Globus pallidus (tissue), 1 donor: Measurements from ENCODE around the gene TRPV4.

Experiments used
- DNase-seq: peaks from one replicate; pipeline ENCODE4 v3.0.0-alpha.2; 2015; ENCODE audit warnings: low spot score

Gene TRPV4

DNA sequence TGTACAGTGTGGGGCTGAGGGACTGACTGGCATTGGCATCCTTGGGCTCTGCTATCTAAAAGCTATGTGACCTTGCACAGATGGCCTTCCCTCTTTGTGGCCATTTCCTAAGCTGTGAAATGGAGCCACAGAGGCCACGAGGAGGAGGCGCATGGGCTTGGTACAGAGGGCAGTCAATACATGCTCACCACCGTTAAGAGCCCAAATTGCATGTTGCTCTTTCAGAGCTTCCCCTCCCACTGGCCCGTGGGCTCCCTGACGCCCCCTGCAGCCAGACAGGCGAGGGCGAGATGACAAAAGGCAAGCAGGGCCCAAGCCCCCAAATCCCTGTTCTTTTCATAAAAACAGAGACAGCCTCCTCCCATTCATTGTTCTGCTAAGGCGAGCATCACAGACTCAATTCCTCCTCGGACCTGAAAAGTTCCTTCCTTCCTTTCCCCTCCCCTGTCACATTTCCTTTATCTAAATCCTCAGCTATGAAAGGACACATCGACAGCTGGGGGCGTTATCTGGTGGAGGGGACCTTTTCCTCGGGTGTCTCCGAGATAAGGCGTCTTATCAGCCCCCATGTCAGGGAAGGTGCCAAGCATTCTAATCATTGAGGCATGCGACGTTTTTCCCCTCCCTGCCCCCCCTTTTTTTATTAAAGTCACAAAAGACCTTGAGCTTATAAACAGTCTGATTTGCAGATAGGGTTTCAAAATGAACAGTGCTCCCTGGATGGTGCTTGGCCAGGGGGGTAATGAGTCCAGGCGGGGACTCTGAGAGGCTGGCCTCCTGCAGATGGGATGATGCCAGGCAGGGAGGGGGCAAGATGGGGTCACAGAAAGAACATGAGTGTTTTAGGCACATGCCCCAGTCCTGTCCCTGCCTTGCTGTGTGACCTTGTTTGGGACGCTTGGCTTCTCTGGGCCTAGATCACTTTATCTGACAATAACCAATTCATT, 93.2 kb downstream of the TRPV4 start:
- DNase-seq: no peak

DNA sequence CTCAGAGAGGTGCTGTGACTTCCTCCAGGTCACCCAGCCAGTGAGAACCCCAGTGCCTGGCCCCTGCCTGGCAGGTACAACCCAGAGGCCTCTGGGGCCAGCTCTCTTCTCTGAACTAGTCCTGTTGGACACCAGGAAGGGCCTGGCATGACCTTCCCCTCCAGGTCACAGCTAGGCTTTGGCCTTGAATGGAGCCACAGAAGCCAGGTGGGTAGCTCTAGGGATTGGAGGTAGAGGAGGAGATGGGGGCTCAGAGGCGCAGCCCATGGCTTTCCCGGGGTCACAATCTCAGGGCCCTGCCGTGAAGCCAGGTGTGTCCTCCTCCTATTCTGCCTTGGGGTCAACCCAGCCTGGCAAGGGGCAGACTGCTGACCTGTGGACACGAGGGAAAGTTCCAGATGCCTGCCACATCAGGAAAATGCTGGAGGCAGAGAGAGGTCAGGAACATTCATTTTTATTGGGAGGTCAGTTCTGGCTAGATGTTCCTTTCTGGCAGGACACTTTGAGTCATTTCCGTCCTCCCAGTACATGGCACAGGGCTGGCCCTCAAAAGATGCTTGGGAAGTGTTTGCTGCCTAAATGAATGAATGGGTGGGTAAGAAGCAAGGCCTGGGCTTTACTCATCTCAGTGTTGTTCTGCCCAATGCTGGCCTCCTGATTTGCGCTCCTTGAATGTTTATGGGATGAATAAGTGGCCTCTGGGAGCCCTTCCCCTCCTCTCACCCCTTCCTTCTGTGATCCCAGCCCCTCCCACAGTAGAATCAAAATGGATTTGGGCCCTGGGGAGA, 94.1 kb downstream of the TRPV4 start:
- no peak for DNase-seq

DNA sequence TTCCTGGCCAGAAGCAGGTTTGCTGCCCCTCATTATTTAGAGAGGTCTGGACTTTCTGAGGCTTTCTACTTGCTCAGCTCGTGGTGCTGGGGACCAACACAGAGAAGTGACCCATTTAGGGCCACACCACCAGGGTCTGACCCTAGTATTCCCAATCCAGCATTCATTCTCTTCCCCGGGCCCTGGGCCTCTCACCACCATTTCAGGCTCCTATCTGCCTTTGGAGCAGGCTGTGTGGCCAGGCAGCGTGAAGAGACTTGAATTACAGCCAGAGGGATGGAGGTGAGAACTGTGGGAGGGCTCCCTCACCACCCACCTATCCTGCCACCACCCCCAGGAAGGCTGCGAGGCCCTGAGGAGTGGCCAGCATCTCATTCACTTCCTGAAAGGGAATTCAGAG, 95.0 kb downstream of the TRPV4 start:
- DNase-seq: no peak

DNA sequence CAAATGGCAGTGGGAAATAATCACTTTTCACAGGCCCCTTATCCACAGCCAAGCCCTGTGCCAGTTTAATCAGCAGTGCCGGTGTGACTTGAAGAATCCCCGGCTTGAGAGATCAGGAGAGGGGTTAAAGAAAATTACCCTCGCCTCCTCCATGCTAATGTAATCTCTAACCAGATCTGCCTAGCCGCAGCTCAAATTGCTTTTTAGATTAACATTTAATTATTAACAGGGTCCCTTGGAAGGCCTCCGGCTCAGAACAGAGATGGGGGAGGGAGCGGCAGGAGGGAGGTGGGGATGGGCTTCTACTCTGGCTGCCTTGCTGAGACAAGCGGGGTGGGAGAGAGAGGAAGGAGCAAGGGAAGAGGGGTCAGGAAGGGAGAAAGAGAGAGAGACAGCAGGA, 95.6 kb downstream of the TRPV4 start:
- no peak for DNase-seq

DNA sequence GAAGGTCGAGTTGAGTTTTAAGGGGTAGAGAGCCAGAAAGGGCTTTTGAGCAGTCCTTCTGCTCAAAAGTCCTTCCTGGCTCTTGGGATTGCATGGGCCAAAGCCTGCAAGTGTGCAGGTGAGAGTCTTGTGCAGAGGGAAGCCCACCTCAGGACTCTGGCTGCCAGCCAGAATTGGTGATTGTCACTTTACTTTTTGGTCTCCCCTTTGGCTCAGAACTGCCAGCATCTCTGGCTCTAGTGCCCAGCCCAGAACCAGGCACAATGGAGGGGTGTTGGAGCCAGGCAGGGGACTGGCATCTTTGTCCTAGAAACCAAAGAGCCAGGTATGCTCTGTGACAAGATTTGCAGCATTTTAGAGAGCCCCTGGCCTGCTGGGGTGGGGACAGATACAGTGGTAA, 96.1 kb downstream of the TRPV4 start:
- DNase-seq: no peak

DNA sequence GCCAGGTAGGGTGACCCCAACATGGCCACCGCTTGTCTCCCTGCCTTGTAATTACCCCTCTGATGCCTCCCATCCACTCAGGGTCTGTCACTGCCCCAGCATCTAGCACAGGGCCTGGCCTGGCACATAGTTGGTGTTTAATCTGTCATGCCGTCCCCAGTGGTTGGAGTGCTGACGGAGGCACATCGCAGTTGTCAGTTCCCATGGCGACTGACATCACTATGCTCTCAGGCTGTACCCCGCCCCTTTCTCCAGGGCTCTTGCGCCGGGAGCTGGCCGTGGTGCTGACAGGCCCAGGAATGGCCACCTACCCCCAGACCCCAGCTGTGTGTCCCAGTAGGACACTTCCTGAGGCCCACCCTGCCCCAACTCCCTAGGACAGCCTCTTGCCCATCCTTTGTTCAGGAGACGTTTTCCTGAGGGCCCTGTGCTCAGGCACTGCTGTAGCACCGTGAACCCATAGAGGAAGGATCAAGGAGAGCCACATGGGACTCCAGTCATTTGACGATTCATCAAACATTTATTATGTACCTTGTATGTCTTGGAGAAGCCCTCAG, 96.6 kb downstream of the TRPV4 start:
- no peak for DNase-seq

DNA sequence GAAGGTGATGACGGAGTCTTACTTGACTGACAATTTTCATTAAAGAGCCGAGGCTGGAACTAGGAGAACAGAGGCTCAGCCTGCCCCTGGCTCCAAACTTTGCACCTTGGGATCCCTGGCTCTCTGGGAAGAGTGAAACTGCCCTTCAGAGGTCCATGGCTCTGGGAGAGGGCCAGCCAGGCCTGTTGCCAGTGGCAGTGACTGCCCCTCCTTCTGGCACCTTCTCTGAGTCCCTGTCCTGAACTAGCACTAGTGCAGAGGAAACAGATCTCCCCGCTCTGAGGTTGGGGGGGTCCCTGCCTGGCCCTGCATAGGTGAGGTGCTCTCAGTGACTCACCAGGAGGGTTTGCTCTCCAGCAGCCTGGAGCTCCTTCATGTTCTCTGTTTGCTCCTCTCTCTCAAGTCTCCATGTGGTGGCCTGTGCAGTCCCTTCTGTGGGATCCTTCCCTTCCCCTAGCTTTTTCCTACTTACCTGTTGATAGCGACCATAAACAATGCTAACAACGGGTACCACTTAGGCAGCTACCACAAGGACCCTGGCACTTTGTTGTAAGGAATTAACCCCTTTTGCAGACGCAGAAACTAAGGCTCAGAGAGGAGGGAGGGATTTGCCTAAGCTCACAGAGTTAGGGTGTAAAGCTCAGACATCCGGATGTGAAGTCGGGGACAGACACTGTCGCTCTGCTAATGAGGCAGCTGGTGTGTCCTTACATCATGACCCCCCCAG, 97.2 kb downstream of the TRPV4 start:
- DNase-seq: no peak

DNA sequence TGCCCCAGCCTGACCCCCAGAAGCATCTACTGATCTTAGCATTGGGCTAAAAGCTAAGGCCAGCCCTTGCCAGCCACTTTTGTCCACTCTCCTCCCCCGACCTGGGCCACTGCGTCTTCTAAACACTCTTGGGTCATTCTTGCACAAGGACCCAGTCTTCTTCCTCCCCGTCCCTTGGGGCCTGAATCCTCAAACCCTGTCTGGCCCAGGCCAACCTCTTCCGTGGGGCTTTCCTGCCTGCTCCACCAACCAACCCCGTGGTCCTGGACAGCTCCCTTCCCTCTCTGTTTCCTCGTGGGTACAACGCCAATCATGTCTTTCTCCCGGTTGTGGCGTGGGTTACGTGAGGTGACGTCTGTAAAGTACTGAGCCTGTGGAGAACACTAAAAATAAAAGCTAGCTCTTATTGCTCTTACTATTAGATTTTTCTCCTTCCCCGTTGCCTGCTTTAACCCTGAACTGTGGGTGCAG, 98.1 kb downstream of the TRPV4 start:
- no peak for DNase-seq

DNA sequence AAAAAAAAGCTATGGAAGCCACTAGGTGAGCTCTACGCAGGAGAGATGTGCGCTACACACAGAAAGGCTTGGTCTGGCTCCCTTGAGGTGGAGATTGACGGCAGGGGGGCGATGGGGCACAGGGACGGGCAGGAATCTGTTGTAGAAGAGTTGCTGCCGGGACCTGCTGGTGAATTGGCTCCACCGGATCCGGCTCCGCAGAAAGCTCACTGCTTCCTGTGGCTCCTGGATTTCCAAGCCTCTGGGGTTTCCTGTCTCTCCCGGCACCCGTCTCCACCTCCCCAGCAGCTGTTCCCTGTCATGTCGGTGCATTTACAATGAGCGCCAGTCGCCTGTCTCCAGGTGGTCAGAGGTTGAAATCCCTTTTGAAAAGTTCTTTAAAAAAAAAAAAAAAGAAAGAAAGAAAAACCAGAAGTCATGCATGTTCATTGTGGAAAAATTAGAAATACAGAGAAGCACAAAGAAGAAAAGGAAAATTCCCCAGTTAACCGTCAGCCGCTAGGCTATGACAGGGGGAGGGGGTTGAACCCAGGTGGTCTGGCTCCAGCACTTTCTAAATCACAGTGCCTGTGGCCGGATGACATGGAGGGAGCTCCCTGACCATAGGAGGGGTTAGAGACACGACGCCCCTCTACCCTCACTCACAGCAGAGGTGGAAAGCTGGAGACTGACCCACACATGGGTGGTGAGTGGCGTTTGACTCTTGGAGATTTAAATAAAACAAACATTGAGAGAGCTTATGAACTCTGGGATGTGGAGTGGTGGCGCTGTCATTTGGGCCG, 98.8 kb downstream of the TRPV4 start:
- DNase-seq: no peak
